ENCODE measurements around the gene ZNF408. TPM values are rescaled to one million over a fixed set of nuclear protein-coding genes. Genes with fewer than 3 reads are reported as not detected.

ZNF408 gene
- polyA plus RNA-seq, 2 of the 4 experiments (the other 2 are of a cell fraction), result 6.7 to 16.7 TPM

DNA sequence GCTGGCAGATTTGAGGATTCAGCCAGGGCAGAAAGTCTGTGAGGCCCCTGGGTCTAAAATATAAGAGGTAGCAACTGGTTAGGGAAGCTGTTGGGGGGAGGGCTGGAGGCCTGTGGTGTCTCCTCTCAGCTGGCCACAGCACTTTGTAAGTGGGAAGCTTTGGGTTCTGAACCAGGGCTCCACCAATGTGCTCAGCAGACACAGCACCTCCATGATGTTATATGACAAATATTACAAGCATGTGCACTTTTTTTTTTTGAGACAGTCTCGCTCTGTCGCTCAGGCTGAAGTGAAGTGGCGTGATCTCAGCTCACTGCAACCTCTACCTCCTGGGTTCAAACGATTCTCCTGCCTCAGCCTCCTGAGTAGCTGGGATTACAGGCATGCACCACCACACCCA lies 8.4 kb upstream of the ZNF408 start (continued):
- no peak for TF ChIP-seq FOSL2 (IDR thresholded peaks at IDR 0.05)
- TF ChIP-seq FOSL2 (CRISPR knock-in tag; IDR thresholded peaks at IDR 0.05), result no peak
- no peak for TF ChIP-seq MAX (IDR thresholded peaks at IDR 0.05)
- TF ChIP-seq JUN (IDR thresholded peaks at IDR 0.05), result no peak
- TF ChIP-seq ZFP36 (IDR thresholded peaks at IDR 0.05; ENCODE audit: borderline replicate concordance, partially characterized antibody), result no peak
- no peak for TF ChIP-seq MYC (IDR thresholded peaks at IDR 0.05; ENCODE audit: borderline replicate concordance, low read length)
- no peak for TF ChIP-seq RCOR1 (IDR thresholded peaks at IDR 0.05; ENCODE audit: low read depth, low read length)

DNA sequence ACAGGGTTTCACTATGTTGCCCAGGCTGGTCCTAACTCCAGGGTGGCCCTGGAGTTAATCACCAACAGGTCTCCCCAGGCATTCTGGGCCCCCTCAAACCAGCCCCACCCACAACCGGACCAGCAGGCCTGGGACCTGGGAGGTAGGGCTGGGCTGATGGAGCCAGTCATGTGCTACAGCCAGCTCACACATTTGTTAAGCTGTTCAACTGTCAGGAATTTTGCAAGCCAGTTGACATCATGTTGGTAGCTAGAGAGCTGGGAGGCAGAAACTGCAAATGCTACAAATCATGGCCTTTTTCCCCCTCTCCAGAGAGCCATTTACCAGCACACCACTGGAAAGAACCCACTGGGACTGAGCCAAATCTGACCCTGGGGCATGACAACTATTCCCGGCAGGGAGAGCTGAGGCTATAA lies 7.2 kb upstream of the ZNF408 start:
- Histone ChIP-seq H3K4me1 (peaks cover 3% of the 10 kb centered on the region; the same call in 1 of the 3 replicates), H3K4me3 (no peak overlapping the region), H3K4me2 (no peak overlapping the region), H3K9me3 (no peaks in the 10 kb centered on the region), H3K27ac (0 out of 6 replicates have a peak overlapping the region, but pooled peaks of 1 of the 2 experiments have one; percentile 1)
- CTCF ChIA-PET, result interaction anchor here (1.0 kb wide), 1 partner anchor 9 kb away, joined by 4 read pairs; no protein-coding TSS in a partner anchor
- TF ChIP-seq ZFP36 (IDR thresholded peaks at IDR 0.05; ENCODE audit: borderline replicate concordance, partially characterized antibody) (no peak), SREBF2 (IDR thresholded peaks at IDR 0.05) (no peak), BHLHE40 (IDR thresholded peaks at IDR 0.05; ENCODE audit: low read depth, low read length) (no peak), HEYL (CRISPR knock-in tag; IDR thresholded peaks at IDR 0.05) (no peak), SMC3 (IDR thresholded peaks at IDR 0.05) (no peak), MYC (IDR thresholded peaks at IDR 0.05; ENCODE audit: borderline replicate concordance, low read length) (no peak), ZSCAN20 (CRISPR knock-in tag; IDR thresholded peaks at IDR 0.05) (no peak)
- TF ChIP-seq, protein P1, sequence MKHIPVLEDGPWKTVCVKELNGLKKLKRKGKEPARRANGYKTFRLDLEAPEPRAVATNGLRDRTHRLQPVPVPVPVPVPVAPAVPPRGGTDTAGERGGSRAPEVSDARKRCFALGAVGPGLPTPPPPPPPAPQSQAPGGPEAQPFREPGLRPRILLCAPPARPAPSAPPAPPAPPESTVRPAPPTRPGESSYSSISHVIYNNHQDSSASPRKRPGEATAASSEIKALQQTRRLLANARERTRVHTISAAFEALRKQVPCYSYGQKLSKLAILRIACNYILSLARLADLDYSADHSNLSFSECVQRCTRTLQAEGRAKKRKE (CRISPR knock-in tag; IDR thresholded peaks at IDR 0.05; ENCODE audit: low read depth), result no peak
- DNase-seq (ENCODE audit: low read depth in 1 of 2, low spot score in 1 of 2), result no peak
- no peak for ATAC-seq
- 83% methylated on average over 2 of the region's 2 CpGs for WGBS (ENCODE audit: missing lambda C conversion rate)
- no peak for FAIRE-seq
- POLR2A ChIA-PET, result no interaction called here

DNA sequence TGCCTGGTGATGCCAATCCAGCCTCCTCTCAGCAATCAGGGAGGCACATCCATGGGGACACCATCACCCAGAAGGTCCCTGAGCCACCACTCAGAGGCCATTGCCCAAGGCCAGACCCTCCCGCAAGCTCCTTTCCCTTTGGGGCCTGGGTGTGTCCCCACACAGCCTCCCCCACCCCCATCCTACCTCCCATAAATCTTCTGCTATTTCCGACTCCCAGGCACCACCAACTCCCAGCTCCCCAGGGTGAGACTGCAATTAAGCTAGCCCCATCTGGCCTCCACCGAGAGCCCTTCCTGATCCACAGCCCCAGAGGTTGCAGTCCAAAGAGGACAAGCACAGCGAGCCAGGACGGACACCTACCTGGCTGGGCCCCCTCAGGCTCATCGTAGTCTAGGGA lies 6.8 kb upstream of the ZNF408 start:
- WGBS (ENCODE audit: missing lambda C conversion rate), result 98% methylated on average over 6 of the region's 6 CpGs

DNA sequence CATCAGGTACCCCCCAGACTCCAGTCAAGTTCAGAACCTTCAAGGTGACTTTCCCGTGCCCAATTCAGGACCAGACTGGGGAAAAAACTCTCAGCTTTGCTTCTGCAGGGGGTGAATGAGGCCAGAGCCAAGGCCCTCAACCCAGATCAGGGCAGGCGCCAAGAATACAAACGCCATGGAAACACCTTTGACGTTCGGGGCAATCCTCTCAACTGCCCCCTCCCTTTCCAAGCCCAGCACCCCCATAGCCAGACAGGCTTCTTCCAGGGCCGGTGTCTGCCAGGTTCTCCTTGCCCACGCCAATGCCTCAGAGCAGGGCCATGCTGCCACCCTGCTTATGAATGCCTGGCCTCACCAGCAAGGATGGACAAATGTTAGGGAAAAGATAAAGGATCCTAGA lies 6.2 kb upstream of the ZNF408 start:
- Histone ChIP-seq H3K27ac (no peak overlapping the region), H3K4me3 (no peak overlapping the region), H3K4me1 (peaks cover 13% of the 10 kb centered on the region; the same call in 2 of the 3 replicates), H3K4me2 (no peak overlapping the region), H3K9me3 (no peaks in the 10 kb centered on the region)
- 83% methylated on average over 7 of the region's 7 CpGs for WGBS (ENCODE audit: missing lambda C conversion rate)
- ChIA-PET CTCF (interaction anchor here (1.2 kb wide), 1 partner anchor 24 kb away, joined by 3 read pairs; no protein-coding TSS in a partner anchor), POLR2A (no interaction called here)
- FAIRE-seq, result no peak
- DNase-seq (ENCODE audit: low read depth in 1 of 2, low spot score in 1 of 2), result no peak
- no peak for ATAC-seq
- TF ChIP-seq HOXB13 (CRISPR knock-in tag; IDR thresholded peaks at IDR 0.05; ENCODE audit: low read depth) (no peak), TFCP2L1 (CRISPR knock-in tag; IDR thresholded peaks at IDR 0.05) (no peak), FOSB (CRISPR knock-in tag; IDR thresholded peaks at IDR 0.05) (no peak), NR3C1 (IDR thresholded peaks at IDR 0.05) (no peak), ZSCAN20 (CRISPR knock-in tag; IDR thresholded peaks at IDR 0.05) (no peak), BHLHE40 (IDR thresholded peaks at IDR 0.05; ENCODE audit: low read depth, low read length) (no peak), REST (IDR thresholded peaks at IDR 0.05) (no peak), JUNB (IDR thresholded peaks at IDR 0.05) (no peak), HOXB5 (CRISPR knock-in tag; IDR thresholded peaks at IDR 0.05) (no peak)
- TF ChIP-seq, protein P2, sequence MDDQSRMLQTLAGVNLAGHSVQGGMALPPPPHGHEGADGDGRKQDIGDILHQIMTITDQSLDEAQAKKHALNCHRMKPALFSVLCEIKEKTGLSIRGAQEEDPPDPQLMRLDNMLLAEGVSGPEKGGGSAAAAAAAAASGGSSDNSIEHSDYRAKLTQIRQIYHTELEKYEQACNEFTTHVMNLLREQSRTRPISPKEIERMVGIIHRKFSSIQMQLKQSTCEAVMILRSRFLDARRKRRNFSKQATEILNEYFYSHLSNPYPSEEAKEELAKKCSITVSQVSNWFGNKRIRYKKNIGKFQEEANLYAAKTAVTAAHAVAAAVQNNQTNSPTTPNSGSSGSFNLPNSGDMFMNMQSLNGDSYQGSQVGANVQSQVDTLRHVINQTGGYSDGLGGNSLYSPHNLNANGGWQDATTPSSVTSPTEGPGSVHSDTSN (IDR thresholded peaks at IDR 0.05), result no peak
- TF ChIP-seq, protein P3, sequence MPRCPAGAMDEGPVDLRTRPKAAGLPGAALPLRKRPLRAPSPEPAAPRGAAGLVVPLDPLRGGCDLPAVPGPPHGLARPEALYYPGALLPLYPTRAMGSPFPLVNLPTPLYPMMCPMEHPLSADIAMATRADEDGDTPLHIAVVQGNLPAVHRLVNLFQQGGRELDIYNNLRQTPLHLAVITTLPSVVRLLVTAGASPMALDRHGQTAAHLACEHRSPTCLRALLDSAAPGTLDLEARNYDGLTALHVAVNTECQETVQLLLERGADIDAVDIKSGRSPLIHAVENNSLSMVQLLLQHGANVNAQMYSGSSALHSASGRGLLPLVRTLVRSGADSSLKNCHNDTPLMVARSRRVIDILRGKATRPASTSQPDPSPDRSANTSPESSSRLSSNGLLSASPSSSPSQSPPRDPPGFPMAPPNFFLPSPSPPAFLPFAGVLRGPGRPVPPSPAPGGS (IDR thresholded peaks at IDR 0.05), result no peak

More for the DNA sequence above, 6.8 kb upstream of the ZNF408 start:
- Histone ChIP-seq H3K27ac (no peak overlapping the region), H3K4me1 (peaks cover 8% of the 10 kb centered on the region; the same call in 2 of the 3 replicates), H3K9me3 (no peaks in the 10 kb centered on the region), H3K4me3 (no peak overlapping the region), H3K4me2 (no peak overlapping the region)
- DNase-seq (ENCODE audit: low read depth in 1 of 2, low spot score in 1 of 2), result no peak
- TF ChIP-seq, protein P2 (IDR thresholded peaks at IDR 0.05), result no peak
- TF ChIP-seq BHLHE40 (IDR thresholded peaks at IDR 0.05; ENCODE audit: low read depth, low read length), result no peak
- no peak for TF ChIP-seq EP300 (IDR thresholded peaks at IDR 0.05)
- no peak for TF ChIP-seq CEBPB (IDR thresholded peaks at IDR 0.05)
- TF ChIP-seq POLR2A (IDR thresholded peaks at IDR 0.05; ENCODE audit: low read length), result no peak
- FAIRE-seq, result no peak
- POLR2A ChIA-PET, result no interaction called here
- no peak for ATAC-seq
- CTCF ChIA-PET, result interaction anchor here (1.0 kb wide), 1 partner anchor 10 kb away, joined by 4 read pairs; no protein-coding TSS in a partner anchor

Data from A549 (cell line).